UCSD-AML1 (cell line): ENCODE measurements around the gene PLCL1.

Experiments used
- DNase-seq: peaks from one replicate; lab custom pipeline; 2025; ENCODE audit not compliant: unreplicated experiment; lab: John Stamatoyannopoulos, UW

The PLCL1 gene

DNA sequence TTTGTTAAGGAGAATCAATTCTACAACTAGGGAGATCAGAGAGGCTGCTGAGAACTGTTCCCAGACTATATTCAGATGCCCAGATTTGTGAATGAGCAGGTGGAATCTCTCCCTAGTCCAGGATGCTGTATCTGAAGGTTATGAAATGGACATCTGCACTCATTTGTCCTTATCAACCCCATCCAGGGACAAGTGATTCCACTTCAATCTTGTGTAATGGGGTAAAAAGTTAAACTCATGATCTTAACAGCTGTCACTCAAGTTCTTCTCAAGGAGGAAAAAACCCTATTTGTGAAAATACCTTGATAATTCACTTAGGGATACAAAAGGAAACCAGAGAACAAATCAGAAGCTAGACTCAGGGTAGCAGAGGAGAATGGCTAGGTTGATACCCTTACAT, 144.8 kb downstream of the PLCL1 start:
- no peak for DNase-seq

DNA sequence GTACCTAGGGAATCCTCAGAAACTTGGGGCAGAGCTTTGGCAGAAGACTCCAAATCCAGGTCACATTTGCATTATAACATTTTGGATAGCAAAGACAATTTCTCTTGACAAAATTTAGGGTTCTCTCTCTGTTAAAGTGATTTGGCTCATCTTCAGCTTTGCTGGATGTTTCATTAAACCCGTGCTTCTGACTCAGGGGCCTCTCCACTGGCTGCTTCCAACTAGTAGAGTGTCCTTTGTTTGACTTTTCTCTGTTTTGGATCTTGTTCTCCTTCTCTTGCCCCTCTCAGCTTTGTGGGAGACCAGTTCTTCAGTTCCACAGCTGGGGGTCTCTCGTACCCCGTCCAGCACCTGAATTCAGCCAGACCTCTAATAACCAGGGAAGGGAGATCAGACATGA, 145.6 kb downstream of the PLCL1 start:
- no peak for DNase-seq

DNA sequence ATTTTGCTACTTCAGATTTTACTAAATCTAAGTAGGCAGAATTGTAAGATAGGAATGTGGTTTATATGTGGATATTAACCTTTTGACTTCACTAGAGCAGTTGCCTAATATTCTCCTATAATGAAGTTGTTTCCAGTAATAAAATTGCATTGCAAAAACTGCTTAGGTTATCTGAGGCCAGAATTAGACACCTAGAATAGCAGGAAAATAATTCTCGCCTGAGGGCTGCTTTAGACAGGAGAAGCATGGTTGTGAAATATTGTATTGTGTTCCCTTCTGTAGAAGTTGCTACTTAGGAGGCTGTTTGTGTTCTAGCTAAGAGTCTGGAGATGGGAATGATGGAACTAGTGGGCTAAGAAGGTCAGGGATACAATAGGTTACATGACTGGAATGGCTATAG, 146.3 kb downstream of the PLCL1 start:
- DNase-seq, result no peak

DNA sequence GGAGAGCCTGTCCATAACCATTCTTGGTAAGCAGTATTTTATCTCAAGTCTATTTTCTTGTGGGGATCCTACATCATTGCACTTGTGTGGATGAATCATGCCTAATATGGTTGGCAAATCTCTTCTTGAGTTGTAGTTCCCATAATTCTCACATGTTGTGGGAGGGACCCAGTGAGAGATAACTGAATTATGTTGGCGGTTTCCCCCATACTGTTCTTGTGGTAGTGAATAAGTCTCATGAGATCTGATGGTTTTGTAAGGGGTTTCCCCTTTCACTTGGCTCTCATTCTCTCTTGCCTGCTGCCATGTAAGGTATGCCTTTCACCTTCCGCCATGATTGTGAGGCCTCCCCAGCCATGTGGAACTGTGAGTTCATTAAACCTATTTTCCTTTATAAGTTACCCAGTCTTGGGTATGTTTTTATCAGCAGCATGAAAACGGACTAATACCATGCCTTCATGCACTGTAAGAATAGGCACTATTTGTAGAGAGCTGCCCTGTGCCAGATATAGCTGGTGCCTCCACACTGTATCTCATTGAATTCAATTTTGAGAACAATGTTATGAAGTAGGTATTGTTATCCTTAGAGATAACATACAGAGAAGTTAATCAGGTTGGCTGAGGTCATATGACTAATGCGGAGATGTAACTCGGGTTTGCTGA, 148.3 kb downstream of the PLCL1 start:
- DNase-seq, result no peak

DNA sequence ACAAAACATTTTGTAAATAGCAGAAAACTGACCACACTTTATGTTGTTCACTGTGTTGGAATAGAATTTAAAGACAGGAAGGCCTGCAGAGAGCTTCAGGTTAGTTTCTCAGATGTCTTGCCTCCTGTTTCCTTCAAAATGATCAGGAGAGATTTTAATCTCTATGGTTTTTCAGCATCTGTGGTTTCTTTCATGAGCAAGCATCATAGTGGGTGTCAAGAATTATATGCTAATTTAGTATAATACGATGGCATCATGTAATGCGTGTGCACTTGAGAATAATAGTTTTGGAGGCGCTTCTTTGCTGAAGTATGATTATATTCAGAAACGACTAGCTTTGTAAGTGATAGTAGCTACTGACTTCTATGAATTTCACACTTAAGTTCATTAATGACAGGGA, 149.9 kb downstream of the PLCL1 start:
- DNase-seq, result no peak

DNA sequence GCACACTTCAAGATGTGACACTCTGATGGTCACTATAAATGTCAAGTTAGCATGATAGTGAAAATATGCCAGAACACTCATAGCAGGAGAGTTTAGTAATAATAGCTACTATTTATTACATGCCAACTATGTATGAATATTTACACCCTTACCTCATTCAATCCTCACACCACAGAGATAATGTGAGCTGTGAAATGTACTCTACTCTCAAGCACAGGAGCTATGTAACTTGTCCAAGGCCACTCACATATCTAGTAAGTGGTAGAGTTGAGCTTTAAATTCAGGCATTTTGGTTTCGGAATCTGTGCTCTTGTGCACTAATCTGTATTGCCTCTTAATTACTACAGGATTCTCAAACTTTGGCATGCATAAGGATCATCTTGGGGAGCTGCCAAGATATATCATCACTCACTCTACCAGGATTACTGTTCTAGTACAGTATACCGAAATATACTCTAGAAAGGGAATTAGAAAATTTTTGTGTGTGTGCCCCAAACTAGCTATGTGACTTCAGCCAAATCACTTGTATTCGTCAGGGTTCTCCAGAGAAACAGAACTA, 154.3 kb downstream of the PLCL1 start:
- no peak for DNase-seq

DNA sequence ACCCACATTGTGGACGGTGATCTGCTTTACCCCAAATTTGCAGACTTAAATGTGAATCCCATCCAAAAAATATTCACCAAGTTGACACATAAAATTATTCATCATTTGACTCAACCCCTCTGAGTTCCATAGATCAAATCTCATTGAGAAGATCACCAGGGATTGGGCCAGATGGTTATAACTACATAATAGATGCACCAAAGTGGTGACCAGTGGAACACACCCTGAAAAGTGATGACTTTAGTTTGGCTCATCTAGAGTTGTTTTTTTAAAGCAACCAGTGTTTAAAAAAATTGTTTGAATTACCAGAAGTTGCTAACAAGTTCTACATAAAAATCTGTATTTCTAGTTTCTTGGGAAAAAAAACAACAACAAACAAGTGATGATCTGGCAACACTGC, 155.0 kb downstream of the PLCL1 start:
- DNase-seq, result no peak

DNA sequence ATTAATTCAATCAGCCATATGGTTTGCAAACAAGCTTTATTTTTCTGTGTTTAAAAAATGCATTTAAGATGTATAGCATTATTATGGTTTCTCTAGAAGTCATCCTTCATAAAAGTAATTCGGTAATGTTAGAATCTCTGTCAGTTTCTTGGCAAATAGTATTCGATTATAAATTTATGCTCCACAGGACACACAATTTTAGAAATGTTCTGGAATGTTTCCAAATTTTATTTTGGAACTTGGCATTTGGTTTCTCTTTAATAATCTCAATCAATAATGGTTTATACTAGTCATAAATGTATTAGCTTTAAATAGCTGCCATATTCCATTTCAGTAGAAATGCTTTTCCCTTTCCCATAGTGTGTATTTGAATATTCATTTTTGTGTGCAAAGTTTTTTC, 156.4 kb downstream of the PLCL1 start:
- no peak for DNase-seq

DNA sequence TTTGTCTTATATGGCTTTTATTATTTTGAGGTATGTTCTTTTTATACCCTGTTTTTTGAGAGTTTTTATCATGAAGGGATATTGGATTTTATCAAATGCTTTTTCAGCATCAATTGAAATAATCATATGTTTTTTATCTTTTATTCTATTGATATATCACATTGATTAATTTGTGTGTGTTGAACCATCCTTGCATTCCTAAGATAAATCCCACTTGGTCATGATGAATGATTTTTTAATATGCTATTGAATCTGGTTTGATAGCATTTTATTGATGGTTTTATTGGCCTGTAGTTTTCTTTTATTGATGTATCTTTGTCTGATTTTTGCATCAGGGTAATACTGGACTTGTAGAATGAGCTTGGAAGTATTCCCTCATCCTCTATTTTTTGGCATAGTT, 160.3 kb downstream of the PLCL1 start:
- no peak for DNase-seq

DNA sequence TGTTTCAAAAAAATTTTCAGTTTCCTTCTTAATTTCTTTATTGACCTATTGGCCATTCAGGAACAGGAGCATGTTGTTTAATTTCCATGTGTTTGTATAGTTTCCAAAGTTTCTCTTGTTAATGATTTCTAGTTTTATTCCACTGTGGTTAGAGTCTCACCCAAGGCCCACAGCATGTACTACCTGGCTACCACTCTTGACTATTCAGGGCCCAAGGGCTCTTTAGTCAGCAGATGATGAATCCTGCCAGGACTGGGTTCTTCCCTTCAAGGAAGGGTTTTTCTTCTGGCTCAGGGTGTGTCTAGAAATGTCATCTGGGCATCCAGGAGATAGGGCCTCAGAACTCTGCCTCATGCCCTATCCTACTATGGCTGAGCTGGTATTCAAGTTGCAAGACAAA, 161.4 kb downstream of the PLCL1 start:
- DNase-seq, result no peak

DNA sequence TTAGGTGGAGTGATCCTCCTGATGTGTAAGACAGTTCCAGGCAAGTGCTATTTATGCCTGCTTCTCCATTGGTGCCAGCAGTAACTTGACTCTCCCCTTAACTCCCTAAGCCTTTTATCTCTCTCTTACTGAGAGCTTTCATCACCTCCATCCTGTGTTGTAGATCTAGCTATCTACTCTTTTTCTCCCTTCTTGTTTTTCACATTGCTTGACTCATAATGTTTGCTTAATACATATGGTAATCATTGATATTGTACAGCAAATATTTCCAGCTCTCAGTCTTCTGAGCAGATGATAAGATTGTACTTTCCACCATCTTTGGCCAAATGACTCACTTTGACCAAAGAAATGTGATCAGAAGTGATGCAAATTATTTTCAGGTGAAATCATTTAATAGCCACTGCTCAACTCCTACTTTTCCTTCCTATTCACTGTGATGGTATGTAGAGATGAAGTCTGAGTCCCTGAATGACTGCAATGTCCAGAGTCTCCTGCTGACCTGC, 165.0 kb downstream of the PLCL1 start:
- DNase-seq, result no peak

DNA sequence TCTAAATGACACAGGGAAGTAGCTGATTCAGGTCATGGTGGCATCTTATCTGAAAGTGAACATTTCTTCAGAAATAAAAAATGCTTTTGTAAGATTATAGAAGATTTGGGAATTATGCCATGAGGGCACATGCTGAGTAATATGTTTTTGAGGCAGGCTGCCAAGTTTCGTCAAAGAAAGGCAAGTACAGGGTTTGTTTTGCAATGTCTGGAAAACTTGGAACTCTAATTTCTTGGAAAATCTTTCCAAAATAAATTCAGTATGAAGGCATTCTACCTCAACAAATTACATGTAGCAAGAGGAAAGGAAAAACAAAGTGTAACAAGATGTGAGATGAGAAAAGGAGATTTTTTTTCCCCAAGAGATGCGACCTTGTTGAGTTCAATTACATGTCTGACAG, 167.7 kb downstream of the PLCL1 start:
- DNase-seq, result no peak

DNA sequence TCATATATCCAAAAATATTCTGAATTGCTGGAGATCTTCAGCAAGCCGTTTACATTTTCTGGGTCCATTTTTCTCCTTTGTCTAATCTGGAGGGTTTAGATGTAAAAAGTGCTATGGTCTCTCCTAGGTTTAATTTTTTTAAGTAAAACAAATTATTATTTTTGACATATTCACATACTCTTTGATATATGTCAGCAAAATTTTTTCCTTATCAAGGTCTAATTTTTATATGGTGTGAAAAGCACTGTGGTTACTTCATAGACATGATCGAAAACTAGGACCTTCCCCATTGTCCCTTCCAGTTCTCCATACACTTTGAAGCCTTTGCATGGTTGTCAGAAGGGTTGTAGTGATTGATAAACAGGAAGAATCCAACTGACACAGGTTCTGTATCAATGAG, 168.2 kb downstream of the PLCL1 start:
- DNase-seq, result no peak

DNA sequence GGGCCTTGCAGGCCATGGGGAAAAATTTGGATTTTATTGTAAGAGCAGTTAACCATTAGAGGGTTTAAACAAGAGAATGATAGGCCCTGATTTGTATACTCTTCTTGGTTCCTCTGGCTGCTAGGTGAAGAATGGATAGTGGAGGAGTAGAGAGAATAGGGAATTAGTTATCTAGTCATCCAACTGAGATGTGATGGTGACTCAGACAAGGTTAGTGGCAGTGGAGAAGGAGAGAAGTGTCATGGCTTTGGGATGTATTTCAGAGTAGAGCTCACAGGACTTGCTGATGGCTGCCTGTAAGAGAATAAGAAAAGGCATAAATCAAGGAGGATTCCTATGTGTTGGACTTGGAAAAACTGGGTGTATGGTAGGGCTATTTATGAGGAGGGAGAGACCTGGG, 169.4 kb downstream of the PLCL1 start:
- no peak for DNase-seq

DNA sequence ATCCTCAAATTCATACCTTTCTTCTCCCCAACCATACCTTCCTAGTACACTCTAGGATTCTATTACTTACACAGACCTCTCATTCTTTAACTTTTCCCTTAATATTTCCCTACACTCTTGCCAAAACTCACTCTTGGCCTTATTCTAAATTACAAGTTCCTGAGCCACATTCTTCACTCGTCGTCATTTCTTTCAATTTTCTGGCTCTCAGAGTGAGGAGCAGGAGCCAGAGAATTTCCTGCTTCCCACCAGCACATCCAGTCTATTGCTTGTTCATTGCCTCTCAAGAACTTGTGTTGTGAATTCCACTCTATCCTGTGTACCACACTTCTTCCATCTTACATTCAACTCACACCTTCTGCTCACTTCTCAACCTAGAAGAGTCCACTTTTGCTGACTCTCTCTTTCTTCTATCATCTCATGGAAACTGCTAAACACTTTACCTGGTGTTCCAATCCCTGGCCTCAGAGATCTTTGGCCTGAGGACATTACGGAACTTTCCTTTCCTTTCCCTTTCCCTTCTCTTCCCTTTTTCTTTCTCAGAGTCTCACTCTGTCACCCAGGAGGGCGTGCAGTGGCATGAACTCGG, 171.6 kb downstream of the PLCL1 start:
- no peak for DNase-seq

DNA sequence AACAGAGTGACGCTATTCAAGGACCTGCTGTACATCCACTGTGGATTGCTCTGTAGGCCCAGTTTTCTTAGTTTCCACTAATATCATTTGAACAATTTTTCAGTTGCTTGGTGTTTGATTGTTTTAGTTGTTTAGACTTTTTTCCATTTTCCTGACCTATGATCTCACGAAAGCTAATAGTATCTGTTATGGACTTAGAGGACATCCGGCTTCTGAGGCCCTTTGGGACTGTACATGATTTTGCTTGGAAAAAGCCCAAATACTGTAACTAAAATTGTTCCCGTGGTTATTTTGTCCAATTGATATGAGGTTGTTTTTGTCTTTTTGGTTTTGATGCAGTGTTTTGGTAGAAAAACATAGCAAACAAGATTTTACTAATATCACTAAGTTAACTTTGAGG, 174.6 kb downstream of the PLCL1 start:
- DNase-seq, result no peak

DNA sequence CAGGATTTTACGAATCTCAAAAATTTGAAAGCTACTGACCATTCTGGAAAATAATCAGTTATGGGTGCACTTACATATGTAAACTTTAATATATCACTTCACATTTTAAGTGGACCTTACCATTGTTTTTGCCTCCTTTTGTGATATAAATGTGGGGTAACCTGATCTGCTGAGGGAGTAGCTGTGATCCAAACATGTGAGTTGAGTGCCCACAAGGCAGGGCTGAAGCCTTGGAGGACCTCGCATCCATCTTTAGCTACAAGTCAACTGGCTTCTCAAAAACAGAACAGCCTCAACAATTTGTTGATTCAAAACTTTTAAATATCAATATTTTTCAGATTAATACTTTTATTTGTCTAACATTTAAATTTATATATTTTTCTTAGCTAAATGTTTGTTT, 178.2 kb downstream of the PLCL1 start:
- DNase-seq, result no peak

DNA sequence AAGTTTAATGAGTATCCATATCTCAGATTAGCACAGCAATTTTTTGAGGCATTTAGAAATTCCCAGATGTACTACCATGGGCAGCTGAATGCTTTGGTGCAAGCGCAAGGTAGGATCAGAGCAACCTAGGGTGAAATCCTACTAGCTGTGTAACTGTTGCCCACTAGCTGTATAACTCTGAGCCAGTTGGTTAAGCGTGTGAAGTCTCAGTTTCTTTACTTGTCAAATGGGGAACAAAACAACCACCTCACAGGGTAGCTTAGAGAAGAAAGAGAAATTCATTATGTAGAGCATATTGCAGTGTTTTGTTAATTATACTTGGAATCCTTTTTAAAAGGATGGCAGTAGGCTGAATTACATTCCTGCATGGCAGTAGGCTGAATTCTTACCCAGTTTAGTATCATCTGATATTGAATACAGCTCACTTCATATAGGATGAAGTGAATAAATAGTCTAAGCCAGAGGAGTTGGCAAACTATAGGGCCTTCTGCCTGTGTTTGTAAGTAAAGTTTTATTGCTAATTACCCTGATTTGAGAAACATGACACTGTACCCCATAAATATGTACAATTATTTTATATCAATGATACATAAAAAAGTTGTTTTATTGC, 180.7 kb downstream of the PLCL1 start:
- DNase-seq, result no peak

DNA sequence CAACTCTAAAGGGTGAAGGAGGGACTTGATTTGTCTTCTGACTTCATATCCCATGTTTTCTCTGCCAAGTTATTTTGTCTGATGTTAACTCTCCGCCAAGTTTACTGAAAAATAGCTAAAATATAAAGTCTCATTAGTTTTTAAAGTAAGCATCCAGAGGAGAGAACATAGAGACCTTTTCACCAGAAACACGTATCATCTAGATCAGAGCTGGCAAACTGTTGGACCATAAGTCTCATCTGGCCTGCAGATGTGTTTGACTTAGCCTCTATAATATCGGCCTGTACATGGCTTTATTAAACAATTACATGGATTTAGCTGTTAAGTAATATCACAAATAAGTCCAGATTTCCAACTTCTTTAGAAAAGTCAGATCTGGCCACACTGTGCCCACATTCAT, 182.6 kb downstream of the PLCL1 start:
- DNase-seq, result no peak

DNA sequence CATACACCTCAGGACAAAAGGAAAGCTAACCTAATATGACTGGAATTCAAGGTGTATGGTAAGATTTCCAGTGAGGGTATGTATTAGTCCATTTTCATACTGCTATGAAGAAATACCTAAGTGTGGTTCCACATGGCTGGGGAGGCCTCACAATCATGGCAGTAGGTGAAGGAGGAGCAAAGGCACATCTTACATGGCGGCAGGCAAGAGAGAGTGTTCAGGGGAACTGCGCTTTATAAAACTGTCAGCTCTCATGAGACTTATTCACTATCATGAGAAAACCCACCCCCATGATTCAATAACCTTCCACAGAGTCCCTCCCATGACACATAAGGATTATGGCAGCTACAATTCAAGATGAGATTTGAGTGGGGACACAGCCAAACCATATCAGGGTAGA, 186.0 kb downstream of the PLCL1 start:
- no peak for DNase-seq

DNA sequence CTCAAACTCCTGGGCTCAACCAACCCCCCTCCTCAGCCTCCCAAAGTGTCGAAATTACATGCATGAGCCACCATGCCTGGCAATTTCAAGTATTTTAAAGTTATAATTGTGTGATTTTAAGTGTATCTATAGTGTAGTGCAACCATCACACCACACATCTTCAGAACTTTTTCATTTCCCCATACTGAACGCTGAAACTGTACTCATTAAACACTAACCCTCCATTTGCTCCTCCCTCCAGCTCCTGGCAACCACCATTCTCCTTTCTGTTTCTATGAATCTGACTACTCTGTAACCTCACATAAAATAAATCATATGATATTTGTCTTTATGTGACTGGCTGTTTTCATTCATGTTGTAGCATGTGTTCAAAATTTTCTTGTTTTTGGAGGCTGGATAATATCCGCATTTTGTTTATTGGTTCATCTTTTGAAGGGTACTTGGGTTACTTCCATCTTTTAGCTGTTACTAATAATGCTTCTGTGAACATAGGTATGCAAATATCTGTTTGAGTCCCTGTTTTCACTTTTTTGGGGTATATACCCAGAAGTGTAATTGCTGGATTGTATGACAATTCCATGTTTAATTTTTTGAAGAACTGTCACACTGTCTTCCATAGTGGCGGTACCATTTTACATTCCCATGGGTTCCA, 188.2 kb downstream of the PLCL1 start:
- no peak for DNase-seq

DNA sequence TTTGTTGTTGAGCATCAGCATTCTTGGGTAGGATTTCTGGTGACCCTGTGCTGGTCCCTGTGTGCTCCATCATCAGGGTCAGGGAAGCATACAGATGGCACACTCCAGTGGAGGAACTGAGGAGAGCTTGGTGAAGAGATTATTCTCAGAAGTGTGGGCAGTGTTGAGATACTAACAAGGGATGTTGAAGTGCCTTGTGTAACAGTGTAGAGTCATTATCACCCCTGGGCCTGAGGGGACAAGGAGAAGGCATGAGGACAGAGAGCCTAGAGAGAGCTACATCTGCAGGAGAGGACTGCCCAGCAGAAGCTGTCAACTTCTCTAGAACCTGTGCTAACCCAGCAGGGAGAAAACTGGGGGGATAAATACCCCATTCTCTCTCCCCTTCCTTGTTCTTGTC, 189.0 kb downstream of the PLCL1 start:
- DNase-seq, result no peak
